Caki2 (cell line): Measurements from ENCODE around the gene SPTBN5. TPM values are rescaled to one million over a fixed set of nuclear protein-coding genes. Genes with fewer than 3 reads are reported as not detected.

ENCODE experiments used
- DNase-seq: peaks from one replicate; pipeline ENCODE4 v3.0.0-alpha.2; 2015; ENCODE audit warnings: low read depth
- in situ Hi-C: cut with HindIII; loops from 2 replicates; pipeline ENCODE4 v1.10.0; 2016; ENCODE audit warnings: low sequenced_read_pairs, low pct_unique_long_range_greater_than_20kb, mixed read lengths
- total RNA-seq: library from RNA; depleted of rRNA; stranded (reverse); fragments of >200 nt; shearing (Covaris generic); gene quantifications from 2 replicates; pipeline ENCODE4 v1.2.3, GENCODE V29; 2014; ENCODE audit warnings: low replicate concordance

The SPTBN5 gene
- total RNA-seq, 1 experiment from 2014 or later, result not detected

- no peak for DNase-seq
- in situ Hi-C loops, result no loop called here
Measured at GRCh38 chr15:41911691-41912345, 18.0 kb upstream of the SPTBN5 start.

GRCh38 chr15:41908736-41909461 lies 15.0 kb upstream of the SPTBN5 start:
- in situ Hi-C loops, result no loop called here
- no peak for DNase-seq

- in situ Hi-C loops, result no loop called here
- no peak for DNase-seq
Measured at GRCh38 chr15:41907141-41907540, 13.3 kb upstream of the SPTBN5 start.

- in situ Hi-C loops, result no loop called here
- no peak for DNase-seq
Measured at GRCh38 chr15:41906608-41907007, 12.8 kb upstream of the SPTBN5 start.

GRCh38 chr15:41905036-41905793 lies 11.4 kb upstream of the SPTBN5 start:
- DNase-seq, result no peak
- in situ Hi-C loops, result no loop called here

GRCh38 chr15:41904541-41905005 lies 10.7 kb upstream of the SPTBN5 start:
- in situ Hi-C loops, result no loop called here
- peak; percentile 46 for DNase-seq

- no peak for DNase-seq
- in situ Hi-C loops, result no loop called here
Measured at GRCh38 chr15:41903782-41904181, 9.9 kb upstream of the SPTBN5 start.

GRCh38 chr15:41901431-41901830 lies 7.6 kb upstream of the SPTBN5 start:
- no peak for DNase-seq
- in situ Hi-C loops, result no loop called here

- DNase-seq, result no peak
- in situ Hi-C loops, result no loop called here
Measured at GRCh38 chr15:41900526-41901380, 6.9 kb upstream of the SPTBN5 start.

- in situ Hi-C loops, result no loop called here
- DNase-seq, result no peak
Measured at GRCh38 chr15:41899854-41900442, 6.1 kb upstream of the SPTBN5 start.

- no peak for DNase-seq
- in situ Hi-C loops, result no loop called here
Measured at GRCh38 chr15:41897363-41897799, 3.5 kb upstream of the SPTBN5 start.

GRCh38 chr15:41896566-41896965 lies 2.7 kb upstream of the SPTBN5 start:
- no peak for DNase-seq
- in situ Hi-C loops, result no loop called here

GRCh38 chr15:41895957-41896356 lies 2.1 kb upstream of the SPTBN5 start:
- in situ Hi-C loops, result no loop called here
- DNase-seq, result no peak

GRCh38 chr15:41895491-41895890 lies 1.6 kb upstream of the SPTBN5 start:
- DNase-seq, result no peak
- in situ Hi-C loops, result no loop called here

GRCh38 chr15:41894791-41895463 lies 1.1 kb upstream of the SPTBN5 start:
- in situ Hi-C loops, result no loop called here
- peak; percentile 34 for DNase-seq

GRCh38 chr15:41894251-41894790 lies 468 bp upstream of the SPTBN5 start:
- DNase-seq, result no peak
- in situ Hi-C loops, result no loop called here
